Epithelial cell of proximal tubule (primary cell): Measurements from ENCODE around the gene SLC3A2. TPM values are rescaled to one million over a fixed set of nuclear protein-coding genes. Genes with fewer than 3 reads are reported as not detected.
A peak's percentile ranks its signal among the peaks of the same experiment; 100 is the strongest.

Experiments used
- DNase-seq: peaks from one replicate; pipeline ENCODE4 v3.0.0-alpha.2; 2011; ENCODE audit warnings: low read depth
- H3K4me3 ChIP-seq: 2 replicates; pipeline ENCODE4 v1.5.1; 2011; ENCODE audit warnings: low read depth, mild to moderate bottlenecking, low read length
- total RNA-seq: library from RNA; depleted of rRNA; stranded (reverse); fragments of >200 nt; gene quantifications from 2 replicates; pipeline ENCODE4 v1.2.3, GENCODE V29; 2015
- TF ChIP-seq, protein P1 (sequence below): conservative IDR thresholded peaks from 2 replicates; pipeline ENCODE4 v1.5.1; 2012; ENCODE audit warnings: low read depth, mild to moderate bottlenecking, low read length

The SLC3A2 gene
- 97.4 and 219 TPM in 2 replicates for total RNA-seq

DNA sequence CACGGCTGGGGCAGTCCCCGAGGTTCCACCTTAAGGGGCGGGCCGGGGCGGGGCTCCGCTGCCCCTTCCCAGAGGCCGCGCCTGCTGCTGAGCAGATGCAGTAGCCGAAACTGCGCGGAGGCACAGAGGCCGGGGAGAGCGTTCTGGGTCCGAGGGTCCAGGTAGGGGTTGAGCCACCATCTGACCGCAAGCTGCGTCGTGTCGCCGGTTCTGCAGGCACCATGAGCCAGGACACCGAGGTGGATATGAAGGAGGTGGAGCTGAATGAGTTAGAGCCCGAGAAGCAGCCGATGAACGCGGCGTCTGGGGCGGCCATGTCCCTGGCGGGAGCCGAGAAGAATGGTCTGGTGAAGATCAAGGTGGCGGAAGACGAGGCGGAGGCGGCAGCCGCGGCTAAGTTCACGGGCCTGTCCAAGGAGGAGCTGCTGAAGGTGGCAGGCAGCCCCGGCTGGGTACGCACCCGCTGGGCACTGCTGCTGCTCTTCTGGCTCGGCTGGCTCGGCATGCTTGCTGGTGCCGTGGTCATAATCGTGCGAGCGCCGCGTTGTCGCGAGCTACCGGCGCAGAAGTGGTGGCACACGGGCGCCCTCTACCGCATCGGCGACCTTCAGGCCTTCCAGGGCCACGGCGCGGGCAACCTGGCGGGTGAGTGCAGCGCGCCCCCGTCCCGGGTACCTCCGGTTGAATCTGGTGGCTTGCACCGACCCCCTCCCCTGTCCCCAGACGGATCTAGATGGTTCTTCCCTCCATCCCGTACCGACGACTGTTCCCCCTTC, at the start of gene SLC3A2:
Gene SLC3A2 (plus strand): TSS at position 94 of the 776 bp plus-strand sequence. CDS start 128 bp downstream, at position 222.
- peak within 1 kb of the TSS; percentile 88 for H3K4me3 ChIP-seq
- DNase-seq, result no peak
- TF ChIP-seq, protein P1, sequence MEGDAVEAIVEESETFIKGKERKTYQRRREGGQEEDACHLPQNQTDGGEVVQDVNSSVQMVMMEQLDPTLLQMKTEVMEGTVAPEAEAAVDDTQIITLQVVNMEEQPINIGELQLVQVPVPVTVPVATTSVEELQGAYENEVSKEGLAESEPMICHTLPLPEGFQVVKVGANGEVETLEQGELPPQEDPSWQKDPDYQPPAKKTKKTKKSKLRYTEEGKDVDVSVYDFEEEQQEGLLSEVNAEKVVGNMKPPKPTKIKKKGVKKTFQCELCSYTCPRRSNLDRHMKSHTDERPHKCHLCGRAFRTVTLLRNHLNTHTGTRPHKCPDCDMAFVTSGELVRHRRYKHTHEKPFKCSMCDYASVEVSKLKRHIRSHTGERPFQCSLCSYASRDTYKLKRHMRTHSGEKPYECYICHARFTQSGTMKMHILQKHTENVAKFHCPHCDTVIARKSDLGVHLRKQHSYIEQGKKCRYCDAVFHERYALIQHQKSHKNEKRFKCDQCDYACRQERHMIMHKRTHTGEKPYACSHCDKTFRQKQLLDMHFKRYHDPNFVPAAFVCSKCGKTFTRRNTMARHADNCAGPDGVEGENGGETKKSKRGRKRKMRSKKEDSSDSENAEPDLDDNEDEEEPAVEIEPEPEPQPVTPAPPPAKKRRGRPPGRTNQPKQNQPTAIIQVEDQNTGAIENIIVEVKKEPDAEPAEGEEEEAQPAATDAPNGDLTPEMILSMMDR, result peak; percentile 58

DNA sequence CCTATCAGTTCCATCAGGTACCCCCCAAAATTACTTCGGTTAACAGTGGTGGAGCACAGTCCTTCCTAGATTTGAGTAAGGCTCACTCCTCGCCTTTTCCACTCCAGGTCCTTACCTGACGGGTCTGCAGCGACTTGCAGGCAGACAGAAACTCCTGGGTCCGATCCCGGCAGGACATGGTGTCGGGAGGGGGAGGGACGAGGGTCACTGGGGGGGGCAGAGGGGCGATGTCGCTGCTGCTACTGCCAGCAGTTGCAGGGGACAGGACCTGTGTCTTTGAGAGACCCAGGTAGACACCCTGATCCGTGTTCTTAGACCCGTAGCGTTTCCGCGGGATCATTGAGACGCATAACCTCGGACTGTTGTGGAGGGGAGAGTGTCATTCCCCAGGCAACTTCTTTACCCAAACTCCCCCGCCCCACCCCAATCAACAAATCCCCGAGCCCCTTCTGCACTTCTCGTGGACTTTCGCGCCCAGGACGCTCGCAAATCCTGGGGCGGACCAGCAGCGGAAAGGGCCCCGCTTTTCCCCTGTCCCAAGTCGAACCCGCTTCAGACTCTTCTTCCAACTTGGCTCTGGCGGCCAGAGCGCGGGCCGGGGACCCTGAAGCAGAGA, 49.7 kb upstream of the SLC3A2 start:
- no peak for DNase-seq
- TF ChIP-seq, protein P1, result no peak

DNA sequence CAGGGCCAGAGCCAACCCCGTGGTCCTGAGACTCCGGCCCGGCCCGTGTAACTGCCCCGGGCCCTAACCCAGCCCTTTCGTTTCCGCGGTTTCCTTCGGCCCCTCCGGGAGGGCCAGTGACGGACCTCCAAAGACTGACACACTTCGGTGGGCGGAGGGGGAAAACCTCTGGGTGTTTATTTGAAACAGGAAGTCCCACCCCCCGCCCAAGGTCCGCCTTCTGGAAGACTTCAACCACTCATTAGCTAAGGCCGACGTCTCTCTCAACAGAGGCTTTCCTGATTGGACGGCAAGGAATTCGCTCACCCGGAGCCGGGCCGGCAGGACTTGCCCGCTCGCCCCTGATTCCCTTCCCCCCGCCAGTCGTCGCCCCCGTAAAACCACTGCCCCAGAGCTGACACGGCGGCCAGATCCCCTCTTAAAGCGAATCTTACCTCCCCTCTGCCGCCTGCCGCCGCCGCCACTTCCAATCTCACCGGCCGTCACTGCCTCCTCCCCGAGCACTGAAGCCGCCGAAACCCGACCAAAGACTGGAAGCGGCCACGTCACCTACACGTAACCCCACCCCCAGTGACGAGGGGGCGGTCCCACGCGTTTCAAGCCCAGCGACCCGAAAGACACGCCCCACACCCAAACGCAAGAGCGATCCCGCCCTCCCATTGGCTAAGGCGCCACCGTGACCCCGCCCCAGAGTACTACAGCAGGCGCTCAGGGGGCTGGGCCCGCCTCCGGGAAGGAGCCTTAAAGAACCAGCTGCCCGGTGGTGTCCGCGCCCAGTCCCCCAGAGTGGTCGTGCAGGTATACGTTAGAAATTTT, 49.0 kb upstream of the SLC3A2 start, which contains the start of gene STX5:
Gene STX5 (minus strand): TSS at position 532 of the 816 bp plus-strand sequence. CDS start 808 bp downstream, outside the sequence.
- peak within 1 kb of the TSS; percentile 97 for H3K4me3 ChIP-seq
- DNase-seq, result peak; percentile 84
- TF ChIP-seq, protein P1, result no peak

More for the DNA sequence above, 49.7 kb upstream of the SLC3A2 start:
- peak overlapping the region; percentile 97 for H3K4me3 ChIP-seq

DNA sequence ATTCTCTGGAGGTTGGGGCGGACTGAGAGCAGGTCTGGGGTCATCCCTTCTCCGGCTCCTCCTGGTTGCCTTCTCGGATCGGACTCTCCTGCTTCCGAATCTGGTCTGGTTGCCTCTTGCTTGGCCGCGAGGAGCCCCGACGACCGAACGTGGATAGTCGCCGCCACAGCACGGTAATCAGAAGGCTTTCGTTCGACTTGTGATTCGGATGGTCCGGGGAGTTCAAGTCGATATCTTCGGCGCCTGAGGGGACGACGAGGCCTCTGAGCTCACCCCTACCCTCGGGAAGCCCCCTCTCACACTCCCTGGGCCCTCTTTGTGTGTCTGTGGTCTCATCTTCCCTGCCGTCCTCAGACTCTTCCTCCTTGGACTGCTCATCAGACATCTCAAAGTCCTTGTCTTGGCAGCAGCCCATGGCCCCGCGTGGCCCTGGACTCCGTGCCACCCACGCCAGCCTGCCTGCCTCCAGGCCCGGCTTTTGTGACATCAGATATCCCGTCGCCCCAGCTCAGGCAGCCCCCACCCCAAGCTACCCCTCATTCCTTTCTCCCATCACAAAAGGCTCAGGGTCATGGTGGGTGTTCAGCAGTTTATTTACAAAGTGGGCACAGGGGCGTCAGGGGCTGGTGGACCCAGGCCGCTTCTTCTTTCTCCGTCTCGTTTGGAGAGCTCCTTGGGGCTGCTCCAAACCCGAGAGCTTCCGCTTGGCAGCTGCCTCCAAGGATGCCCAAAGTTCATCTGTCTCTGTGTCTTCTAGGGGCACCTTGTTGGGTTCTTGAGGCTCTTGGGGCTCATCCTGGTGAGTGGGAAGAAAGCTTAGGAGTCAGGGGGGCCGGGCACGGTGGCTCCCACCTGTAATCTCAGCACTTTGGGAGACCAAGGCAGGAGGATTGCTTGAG, 48.1 kb upstream of the SLC3A2 start, which contains the start of gene TEX54:
Gene TEX54 (minus strand): TSS at position 506 of the 899 bp plus-strand sequence.
- DNase-seq, result no peak
- H3K4me3 ChIP-seq, result peak within 1 kb of the TSS; percentile 97
- TF ChIP-seq, protein P1, result no peak

DNA sequence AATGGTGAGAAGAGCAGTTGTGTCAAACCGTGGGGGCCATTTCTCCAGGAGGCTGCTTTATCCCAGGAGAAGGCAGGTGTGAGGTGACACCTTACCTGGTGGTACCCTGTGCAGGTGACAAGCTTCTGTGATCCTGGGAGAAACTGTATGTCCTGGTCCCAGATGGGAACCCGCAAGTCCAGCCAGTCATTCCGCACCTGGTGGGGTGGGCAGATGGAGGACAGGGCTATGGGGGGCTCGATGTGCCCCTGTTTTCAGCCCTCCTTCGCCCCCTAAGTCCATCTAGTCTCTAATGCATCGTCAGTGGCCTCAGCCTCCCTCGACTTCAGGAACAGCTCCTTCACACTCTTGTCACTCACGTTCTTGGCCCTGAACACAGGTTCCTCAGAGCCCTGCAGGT, 45.4 kb upstream of the SLC3A2 start:
- H3K4me3 ChIP-seq, result no peak overlapping the region
- no peak for DNase-seq
- TF ChIP-seq, protein P1, result no peak
